D721Med (cell line): Measurements from ENCODE around the gene PEX11G.

Source experiments
- DNase-seq: peaks from one replicate; pipeline ENCODE4 v3.0.0; 2011; ENCODE audit warnings: low spot score; ENCODE audit not compliant: insufficient read length
- FAIRE-seq: peaks from 2 replicates; lab custom pipeline; 2011; peaks lifted over from hg19 to GRCh38; lab: Jason Lieb, UNC
- TF ChIP-seq, protein P1 (sequence below): IDR thresholded peaks from 2 replicates; pipeline ENCODE4 v1.5.1; 2012; ENCODE audit warnings: mild to moderate bottlenecking, control low read depth; ENCODE audit not compliant: insufficient read depth; ENCODE audit errors: missing control alignments

The PEX11G gene

DNA sequence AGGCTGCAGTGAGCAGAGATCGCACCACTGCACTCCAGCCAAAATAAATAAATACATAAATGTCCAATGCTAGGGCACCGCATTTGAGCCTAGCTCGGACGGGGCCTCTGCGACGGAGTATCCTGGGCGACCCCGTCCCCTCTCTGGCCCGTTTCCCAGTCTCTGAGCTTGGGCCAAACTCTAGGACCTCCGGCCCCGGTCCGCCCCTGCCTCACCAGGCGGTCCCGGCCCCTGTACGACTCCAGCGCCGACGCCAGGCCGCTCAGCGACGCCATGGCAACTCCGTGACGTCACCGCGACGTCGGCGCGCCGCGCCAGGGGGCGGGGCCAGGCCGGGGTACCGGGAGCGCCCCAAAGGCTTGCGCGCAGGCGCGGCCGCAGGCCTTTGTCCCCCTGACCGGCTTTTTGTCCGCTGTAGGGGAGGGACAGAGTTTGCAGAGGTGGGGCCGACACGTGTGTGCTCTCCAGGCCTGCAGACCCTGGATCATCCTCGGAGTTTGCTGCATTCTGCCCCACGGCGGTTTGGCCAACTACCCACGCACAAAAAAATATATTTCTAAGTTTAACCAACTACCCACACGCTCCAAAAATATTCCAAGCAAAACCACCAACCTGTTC, at the start of gene PEX11G:
Gene PEX11G (minus strand): TSS at position 300 of the 618 bp plus-strand sequence. CDS start 25 bp downstream, at position 275.
- DNase-seq (no peak), FAIRE-seq (no peak)
- TF ChIP-seq, protein P1, sequence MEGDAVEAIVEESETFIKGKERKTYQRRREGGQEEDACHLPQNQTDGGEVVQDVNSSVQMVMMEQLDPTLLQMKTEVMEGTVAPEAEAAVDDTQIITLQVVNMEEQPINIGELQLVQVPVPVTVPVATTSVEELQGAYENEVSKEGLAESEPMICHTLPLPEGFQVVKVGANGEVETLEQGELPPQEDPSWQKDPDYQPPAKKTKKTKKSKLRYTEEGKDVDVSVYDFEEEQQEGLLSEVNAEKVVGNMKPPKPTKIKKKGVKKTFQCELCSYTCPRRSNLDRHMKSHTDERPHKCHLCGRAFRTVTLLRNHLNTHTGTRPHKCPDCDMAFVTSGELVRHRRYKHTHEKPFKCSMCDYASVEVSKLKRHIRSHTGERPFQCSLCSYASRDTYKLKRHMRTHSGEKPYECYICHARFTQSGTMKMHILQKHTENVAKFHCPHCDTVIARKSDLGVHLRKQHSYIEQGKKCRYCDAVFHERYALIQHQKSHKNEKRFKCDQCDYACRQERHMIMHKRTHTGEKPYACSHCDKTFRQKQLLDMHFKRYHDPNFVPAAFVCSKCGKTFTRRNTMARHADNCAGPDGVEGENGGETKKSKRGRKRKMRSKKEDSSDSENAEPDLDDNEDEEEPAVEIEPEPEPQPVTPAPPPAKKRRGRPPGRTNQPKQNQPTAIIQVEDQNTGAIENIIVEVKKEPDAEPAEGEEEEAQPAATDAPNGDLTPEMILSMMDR = no peak

DNA sequence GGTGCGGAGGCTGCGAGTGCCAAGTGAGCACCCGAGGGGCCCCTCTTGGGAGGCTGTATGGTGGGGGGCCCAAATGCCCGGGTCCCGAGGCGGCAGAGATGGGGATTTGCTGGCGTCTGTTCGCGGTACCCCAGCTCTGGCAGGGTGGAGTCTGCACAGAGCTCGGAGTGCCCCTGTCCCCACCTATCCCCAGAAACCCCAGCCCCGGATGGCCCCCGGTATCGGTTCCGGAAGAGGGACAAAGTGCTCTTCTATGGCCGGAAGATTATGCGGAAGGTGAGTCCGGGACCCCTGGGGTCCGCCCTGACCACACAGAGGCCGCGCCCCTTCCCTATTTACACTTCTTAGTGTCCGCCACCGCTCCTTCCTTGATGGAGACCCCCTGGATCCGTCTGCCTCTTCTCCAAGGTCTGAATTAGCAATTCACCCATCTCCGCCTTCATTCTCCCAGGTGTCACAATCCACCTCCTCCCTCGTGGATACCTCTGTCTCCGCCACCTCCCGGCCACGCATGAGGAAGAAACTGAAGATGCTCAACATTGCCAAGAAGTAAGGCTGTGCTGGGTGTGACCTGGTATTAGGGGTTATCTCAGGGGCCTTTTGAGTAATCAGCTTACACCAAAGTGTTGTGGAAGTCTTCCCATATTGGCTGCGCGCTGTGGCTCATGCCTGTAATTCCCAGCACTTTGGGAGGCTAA, 47.3 kb upstream of the PEX11G start:
- TF ChIP-seq, protein P1 = no peak
- DNase-seq = no peak
- no peak for FAIRE-seq

DNA sequence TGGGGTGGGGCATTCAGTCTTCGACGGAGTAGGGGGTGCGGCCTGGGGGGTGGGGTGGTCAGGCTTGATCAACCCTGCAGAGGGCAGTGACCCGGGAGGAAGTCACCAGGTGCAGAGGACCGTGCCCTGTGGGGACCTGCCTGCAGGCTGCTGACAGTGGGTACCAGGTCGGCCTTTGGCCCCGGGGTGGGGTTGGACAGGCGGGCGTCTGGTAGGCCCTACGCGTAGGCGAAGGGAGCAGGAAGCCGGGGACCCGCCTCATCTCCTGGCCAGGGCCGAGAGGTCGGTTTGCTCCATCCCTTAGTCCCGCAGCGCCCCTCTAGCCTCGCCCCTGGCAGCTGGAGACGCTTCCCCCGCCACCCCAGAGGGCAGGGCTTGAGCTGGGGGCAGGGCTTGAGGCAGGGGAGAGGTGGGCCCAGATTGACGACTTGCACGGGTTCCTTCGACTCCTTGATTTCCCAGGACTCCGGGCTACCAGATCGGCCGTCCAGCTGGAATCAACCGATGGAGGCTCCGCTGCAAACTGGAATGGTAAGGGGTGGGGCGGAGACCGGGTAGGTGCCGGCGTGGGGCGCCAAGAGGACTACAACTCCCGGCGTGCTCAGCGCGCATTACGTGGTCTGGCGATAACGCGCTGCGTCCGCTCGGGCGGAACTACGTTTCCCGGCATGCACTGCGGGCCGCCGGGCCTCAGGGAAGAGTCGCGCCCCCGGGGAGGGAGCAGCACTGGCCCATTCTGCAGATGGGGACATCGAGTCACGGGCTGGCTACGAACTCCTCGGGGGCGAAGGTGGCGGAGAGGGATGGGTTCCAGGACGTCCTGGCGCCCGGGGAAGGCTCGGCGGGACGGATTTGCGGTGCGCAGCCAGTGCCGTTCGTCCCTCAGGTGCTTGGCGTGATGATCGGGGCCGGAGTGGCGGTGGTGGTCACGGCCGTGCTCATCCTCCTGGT, 46.5 kb upstream of the PEX11G start, which contains the start of gene PNPLA6:
Gene PNPLA6 (plus strand): TSS at position 671 of the 951 bp plus-strand sequence. CDS start 72 bp downstream, at position 743.
- FAIRE-seq = no peak
- DNase-seq = peak; percentile 95

DNA sequence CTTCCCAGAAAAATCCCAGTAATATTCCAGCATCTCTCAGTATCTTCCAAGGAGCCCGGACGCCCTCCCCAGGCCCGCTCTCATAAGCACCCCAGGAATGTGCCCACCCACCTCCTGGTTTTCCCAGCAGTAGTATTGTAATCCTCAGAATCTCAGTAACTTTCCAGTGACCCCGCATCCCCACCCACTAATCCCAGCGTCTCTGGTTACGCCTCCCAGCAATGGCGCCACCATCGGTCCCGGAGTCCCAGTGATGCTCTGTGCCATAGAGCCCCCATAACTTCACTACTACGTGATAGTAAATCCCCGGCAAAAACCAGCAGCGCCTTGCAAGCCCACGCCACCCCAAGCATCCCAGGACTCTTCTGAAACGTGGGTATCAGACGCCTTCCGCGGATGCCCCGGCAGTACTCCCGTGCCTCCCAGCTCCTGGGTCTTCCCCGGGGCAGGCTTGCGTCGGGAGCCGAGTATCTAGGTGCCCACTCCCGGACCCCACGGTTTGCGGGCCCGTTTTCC, 45.8 kb upstream of the PEX11G start:
- DNase-seq (no peak), FAIRE-seq (no peak)
- TF ChIP-seq, protein P1 = peak; percentile 34

More for the DNA sequence above, 46.5 kb upstream of the PEX11G start, which contains the start of gene PNPLA6:
- TF ChIP-seq, protein P1 = no peak

DNA sequence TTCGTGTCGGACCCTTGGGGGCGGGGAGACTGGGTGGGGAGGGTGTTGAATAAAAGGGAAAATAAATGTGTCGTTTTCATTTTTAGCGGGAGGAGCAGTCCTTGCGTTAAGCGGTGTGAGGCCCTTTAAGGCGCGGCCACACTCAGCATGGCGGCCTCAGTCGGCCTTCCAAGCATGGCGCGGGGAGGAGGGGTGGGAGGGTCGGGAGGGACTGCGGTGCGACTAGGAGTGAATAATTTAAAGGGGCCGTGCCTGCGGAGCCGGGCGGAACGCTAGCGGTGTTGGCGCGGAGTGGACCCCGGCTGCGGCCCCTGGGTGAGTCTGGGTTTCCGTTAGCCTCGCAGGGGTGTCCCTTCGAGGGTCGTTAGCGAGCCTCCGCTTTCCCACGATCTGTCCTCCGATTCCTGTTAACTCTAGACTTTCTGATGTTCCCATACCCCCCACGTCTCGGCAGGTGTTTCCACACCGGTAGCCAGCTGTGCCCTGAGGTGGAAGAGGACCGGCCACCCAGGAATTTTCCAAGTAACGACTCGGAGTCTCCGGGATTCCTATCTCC, 45.2 kb upstream of the PEX11G start:
- TF ChIP-seq, protein P1 = no peak
- DNase-seq = peak; percentile 94
- no peak for FAIRE-seq

DNA sequence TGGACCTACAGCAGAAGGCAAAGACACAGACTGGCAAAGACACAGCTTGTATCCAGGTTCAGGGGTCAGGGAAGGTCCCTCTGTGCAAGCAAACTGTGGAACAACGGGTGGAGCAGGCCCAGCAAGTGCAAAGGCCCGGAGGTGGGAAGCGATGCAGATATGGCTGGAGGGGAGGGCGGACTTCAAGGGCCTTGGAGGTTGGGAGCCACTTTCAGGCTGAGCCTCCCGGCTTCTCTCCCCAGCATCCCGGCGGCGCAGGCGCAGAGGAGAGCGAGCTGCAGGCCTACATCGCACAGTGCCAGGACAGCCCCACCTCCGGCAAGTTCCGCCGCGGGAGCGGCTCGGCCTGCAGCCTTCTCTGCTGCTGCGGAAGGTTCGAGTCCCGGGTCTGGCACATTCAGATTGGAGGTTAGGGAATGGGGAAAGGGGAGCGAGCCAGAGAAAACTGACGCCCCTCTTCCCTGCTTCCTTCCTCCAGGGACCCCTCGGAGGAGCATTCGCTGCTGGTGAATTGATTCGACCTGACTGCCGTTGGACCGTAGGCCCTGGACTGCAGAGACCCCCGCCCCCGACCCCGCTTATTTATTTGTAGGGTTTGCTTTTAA, 44.5 kb upstream of the PEX11G start:
- TF ChIP-seq, protein P1 = no peak
- DNase-seq (no peak), FAIRE-seq (no peak)
